NCI-H345 treated with DMSO at 0.1 percent for 48 hours (cell line): ENCODE results near the gene ANK2.
"Not testable (repeated sequence)": the region's sequence is repeated elsewhere in the genome, so short reads cannot be mapped to it uniquely, and the experiment has no call there.

Experiments used
- DNase-seq: peaks from one replicate; lab custom pipeline; 2025; ENCODE audit not compliant: unreplicated experiment; lab: John Stamatoyannopoulos, UW

Gene ANK2

GRCh38 chr4:113186913-113187312, 137.5 kb downstream of the ANK2 start:
- DNase-seq, result no peak

- DNase-seq, result no peak
Measured at GRCh38 chr4:113187358-113187757, 137.9 kb downstream of the ANK2 start.

- DNase-seq, result no peak
Measured at GRCh38 chr4:113189546-113189945, 140.1 kb downstream of the ANK2 start.

GRCh38 chr4:113209153-113209552, 159.7 kb downstream of the ANK2 start:
- no peak for DNase-seq

GRCh38 chr4:113209652-113210320, 160.3 kb downstream of the ANK2 start:
- DNase-seq, result no peak

- DNase-seq, result peak; percentile 1
Measured at GRCh38 chr4:113212613-113213012, 163.2 kb downstream of the ANK2 start.

GRCh38 chr4:113221990-113222389, 172.5 kb downstream of the ANK2 start:
- no peak for DNase-seq

- DNase-seq, result no peak
Measured at GRCh38 chr4:113222471-113222870, 173.0 kb downstream of the ANK2 start.

- DNase-seq, result no peak
Measured at GRCh38 chr4:113223001-113223400, 173.5 kb downstream of the ANK2 start.

GRCh38 chr4:113232194-113232593, 182.7 kb downstream of the ANK2 start:
- no peak for DNase-seq

GRCh38 chr4:113236916-113237315, 187.5 kb downstream of the ANK2 start:
- no peak for DNase-seq

GRCh38 chr4:113243312-113243711, 193.9 kb downstream of the ANK2 start:
- DNase-seq, result no peak

GRCh38 chr4:113244747-113245146, 195.3 kb downstream of the ANK2 start:
- DNase-seq, result not testable (repeated sequence)

GRCh38 chr4:113248320-113248719, 198.9 kb downstream of the ANK2 start:
- no peak for DNase-seq

- DNase-seq, result no peak
Measured at GRCh38 chr4:113255628-113256027, 206.2 kb downstream of the ANK2 start.

- DNase-seq, result no peak
Measured at GRCh38 chr4:113256946-113257345, 207.5 kb downstream of the ANK2 start.

GRCh38 chr4:113260688-113261087, 211.2 kb downstream of the ANK2 start:
- DNase-seq, result no peak

GRCh38 chr4:113263274-113263673, 213.8 kb downstream of the ANK2 start:
- DNase-seq, result no peak

- no peak for DNase-seq
Measured at GRCh38 chr4:113270520-113271319, 221.3 kb downstream of the ANK2 start.

- DNase-seq, result no peak
Measured at GRCh38 chr4:113272523-113272922, 223.1 kb downstream of the ANK2 start.

- no peak for DNase-seq
Measured at GRCh38 chr4:113273721-113274220, 224.3 kb downstream of the ANK2 start.

GRCh38 chr4:113276464-113277170, 227.2 kb downstream of the ANK2 start:
- no peak for DNase-seq
